Measurements from ENCODE around the gene CLEC20A.

The CLEC20A gene

DNA sequence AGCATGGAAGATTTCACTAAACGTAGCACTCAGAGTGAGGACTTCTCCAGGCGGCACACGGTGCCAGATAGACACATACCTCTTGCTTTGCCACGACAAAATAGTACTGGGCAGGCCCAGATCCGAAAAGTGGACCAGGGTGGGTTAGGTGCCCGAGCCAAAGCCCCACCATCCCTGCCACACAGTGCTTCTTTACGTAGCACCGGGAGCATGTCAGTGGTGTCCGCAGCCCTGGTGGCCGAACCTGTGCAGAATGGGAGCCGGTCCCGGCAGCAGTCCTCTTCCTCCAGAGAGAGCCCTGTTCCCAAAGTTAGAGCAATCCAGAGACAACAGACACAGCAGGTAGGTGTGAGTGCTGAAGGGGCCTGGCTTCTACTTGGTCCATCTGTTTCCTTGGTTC lies 38.6 kb downstream of the CLEC20A start:
- no peaks in the 10 kb centered on the region for H3K27me3 Mint-ChIP-seq

DNA sequence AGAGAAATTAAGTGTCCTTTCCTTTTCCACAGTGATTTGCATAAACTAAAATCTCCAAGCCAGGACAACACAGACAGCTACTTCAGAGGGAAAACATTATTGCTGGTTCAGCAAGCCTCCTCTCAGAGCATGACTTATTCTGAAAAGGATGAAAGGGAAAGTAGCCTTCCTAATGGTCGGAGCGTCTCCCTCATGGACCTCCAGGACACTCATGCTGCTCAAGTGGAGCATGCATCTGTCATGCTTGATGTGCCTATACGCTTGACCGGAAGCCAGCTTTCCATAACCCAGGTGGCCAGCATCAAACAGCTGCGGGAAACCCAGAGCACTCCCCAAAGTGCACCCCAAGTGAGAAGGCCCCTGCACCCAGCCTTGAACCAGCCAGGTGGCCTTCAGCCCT lies 39.1 kb downstream of the CLEC20A start:
- H3K9me3 Mint-ChIP-seq, result peaks cover 0 to 1% of the 10 kb centered on the region in 2 donors
- no peak overlapping the region for H3K27ac Mint-ChIP-seq
- no peak for DNase-seq
- peaks cover 0 to 2% of the 10 kb centered on the region in 2 donors for H3K4me1 Mint-ChIP-seq
- no peaks in the 10 kb centered on the region for H3K36me3 Mint-ChIP-seq
- H3K4me3 Mint-ChIP-seq, result no peak overlapping the region
- no peak for ATAC-seq (replicated peaks)
- no peaks in the 10 kb centered on the region for H3K27me3 Mint-ChIP-seq

More for the DNA sequence above, 38.6 kb downstream of the CLEC20A start:
- no peak overlapping the region for H3K4me3 Mint-ChIP-seq
- DNase-seq, result no peak
- H3K4me1 Mint-ChIP-seq, result peaks cover 0 to 2% of the 10 kb centered on the region in 2 donors
- ATAC-seq (replicated peaks), result no peak
- H3K9me3 Mint-ChIP-seq, result peaks cover 0 to 1% of the 10 kb centered on the region in 2 donors
- H3K27ac Mint-ChIP-seq, result no peak overlapping the region
- no peaks in the 10 kb centered on the region for H3K36me3 Mint-ChIP-seq

DNA sequence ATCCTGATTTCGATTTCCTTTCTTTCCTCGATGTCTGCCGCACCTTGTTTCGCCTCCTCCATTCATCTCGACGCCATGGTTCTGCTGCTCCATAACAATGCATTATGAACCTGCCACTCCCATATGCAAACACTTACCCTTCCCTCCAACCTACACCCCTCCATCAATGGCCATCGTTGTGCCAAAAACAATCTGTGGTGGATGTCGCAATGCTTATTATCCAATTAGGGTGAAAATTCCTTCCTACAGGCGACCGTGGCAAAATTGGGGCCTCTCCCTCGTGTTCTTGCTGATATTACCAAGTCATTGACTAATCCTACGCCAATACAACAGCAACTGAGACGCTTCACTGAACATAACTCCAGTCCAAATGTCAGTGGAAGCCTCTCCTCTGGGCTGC lies 40.3 kb downstream of the CLEC20A start:
- no peak for ATAC-seq (replicated peaks)
- no peak for DNase-seq
- Mint-ChIP-seq H3K4me1 (peaks cover 0 to 2% of the 10 kb centered on the region in 2 donors), H3K27ac (no peak overlapping the region), H3K27me3 (no peaks in the 10 kb centered on the region), H3K4me3 (no peak overlapping the region), H3K36me3 (no peaks in the 10 kb centered on the region), H3K9me3 (peaks cover 0 to 1% of the 10 kb centered on the region in 2 donors)

DNA sequence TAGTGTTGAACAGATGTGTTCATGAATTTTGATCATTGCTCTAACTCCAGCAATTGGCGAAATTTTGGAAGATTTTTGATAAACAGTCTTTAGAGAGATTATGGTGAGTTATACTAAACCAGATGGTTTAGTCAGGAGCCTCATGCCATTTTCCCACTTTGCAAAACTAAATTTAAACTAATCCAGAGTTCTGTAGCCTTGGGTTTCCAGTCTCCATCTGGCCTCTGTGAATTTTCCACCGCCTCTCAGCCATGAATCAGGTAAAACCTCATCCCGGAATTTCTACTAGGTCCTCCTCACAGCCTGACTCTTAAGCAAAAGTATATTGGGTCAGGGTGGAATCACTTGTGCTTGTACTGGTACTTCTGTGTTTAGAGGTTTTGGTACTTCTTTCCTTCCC lies 44.8 kb downstream of the CLEC20A start:
- no peak overlapping the region for H3K4me3 Mint-ChIP-seq
- H3K27ac Mint-ChIP-seq, result no peak overlapping the region
- ATAC-seq (replicated peaks) (no peak), DNase-seq (no peak)
- H3K36me3 Mint-ChIP-seq, result no peaks in the 10 kb centered on the region
- H3K4me1 Mint-ChIP-seq, result peaks cover 0 to 5% of the 10 kb centered on the region in 2 donors
- peaks cover 0 to 1% of the 10 kb centered on the region in 2 donors for H3K9me3 Mint-ChIP-seq
- H3K27me3 Mint-ChIP-seq, result no peaks in the 10 kb centered on the region

DNA sequence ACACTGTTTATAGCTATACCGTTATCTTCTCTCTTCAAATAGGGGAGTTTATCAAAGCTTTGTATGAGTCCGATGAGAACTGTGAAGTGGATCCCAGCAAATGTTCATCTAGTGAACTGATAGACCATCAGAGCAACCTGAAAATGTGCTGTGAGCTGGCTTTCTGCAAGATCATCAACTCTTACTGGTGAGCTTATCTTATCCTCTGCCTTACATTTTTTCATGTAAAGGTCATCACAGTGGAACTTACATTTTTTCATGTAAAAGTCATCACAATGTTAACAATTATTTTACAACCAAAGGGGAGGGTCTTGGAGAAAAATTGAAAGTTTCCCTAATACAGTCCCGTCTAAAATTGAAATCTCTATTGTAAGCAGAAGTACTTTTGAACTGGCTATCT lies 45.2 kb downstream of the CLEC20A start:
- Mint-ChIP-seq H3K36me3 (no peaks in the 10 kb centered on the region), H3K27me3 (no peaks in the 10 kb centered on the region), H3K27ac (no peak overlapping the region), H3K4me1 (peaks cover 0 to 5% of the 10 kb centered on the region in 2 donors), H3K9me3 (peaks cover 0 to 1% of the 10 kb centered on the region in 2 donors), H3K4me3 (no peak overlapping the region)
- ATAC-seq (replicated peaks) (no peak), DNase-seq (no peak)

DNA sequence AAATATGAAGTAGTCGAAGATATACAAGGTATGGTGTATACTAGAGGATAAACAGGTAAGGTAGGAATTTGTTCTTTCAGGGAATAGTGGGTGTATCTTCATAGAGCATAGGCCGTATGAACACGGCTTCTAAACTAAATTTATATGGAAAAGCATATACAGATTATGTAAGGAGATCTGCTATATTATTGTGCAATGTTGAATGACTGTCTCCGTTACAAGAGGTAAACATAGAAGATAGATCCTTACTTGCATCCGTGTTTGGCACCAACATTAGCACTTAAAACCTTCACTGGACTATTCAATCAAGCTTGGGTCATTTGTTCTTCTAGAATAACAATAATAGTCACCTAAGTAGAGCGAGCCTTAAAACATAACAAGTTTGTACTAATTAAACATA lies 45.9 kb downstream of the CLEC20A start:
- no peak for ATAC-seq (replicated peaks)
- Mint-ChIP-seq H3K4me3 (no peak overlapping the region), H3K27me3 (no peaks in the 10 kb centered on the region), H3K36me3 (no peaks in the 10 kb centered on the region), H3K9me3 (no peaks in the 10 kb centered on the region), H3K27ac (no peak overlapping the region), H3K4me1 (peaks cover 0 to 5% of the 10 kb centered on the region in 2 donors)
- no peak for DNase-seq

DNA sequence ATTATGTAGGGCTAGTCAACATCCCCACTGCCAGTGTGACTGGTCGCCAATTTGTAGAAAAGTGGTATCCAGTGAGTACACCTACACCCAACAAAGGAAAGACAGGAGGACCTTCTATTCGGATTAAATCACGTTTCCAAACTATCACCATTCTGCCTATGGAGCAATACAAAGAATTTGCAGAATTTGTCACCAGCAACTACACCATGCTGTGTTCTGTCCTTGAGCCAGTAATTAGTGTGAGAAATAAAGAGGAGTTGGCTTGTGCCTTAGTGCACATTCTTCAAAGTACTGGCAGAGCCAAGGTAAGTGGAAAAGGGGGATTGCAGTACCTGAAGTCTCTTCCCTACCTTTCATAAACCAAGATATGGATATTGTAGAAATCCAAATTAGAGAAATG lies 53.8 kb downstream of the CLEC20A start:
- Mint-ChIP-seq H3K4me1 (peaks cover 0 to 5% of the 10 kb centered on the region in 2 donors), H3K9me3 (peaks cover 0 to 2% of the 10 kb centered on the region in 2 donors), H3K27me3 (no peaks in the 10 kb centered on the region), H3K27ac (no peak overlapping the region), H3K36me3 (no peaks in the 10 kb centered on the region), H3K4me3 (no peak overlapping the region)
- no peak for DNase-seq
- ATAC-seq (replicated peaks), result no peak

DNA sequence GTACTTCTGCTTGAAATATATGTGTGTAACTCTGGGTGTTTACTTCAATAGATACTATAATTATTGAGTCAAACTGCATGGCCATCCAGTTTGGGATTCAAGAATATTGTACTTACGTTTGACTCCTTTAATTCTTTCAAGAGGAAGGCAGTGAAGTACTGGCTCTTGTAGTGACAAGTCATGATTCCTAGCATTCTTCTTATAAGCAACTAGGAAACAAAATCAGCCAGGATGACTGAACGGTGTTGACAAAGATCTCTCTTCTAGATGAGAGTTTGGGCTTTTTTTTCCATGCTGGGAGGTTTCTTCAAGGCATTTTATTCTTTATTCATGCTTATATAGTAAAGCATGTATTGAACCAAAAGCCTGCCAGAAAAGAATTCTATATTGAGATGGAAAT lies 58.3 kb downstream of the CLEC20A start:
- H3K27me3 Mint-ChIP-seq, result no peaks in the 10 kb centered on the region
- no peak overlapping the region for H3K27ac Mint-ChIP-seq
- no peak for DNase-seq
- no peak for ATAC-seq (replicated peaks)
- peaks cover 0 to 2% of the 10 kb centered on the region in 2 donors for H3K9me3 Mint-ChIP-seq
- no peaks in the 10 kb centered on the region for H3K4me1 Mint-ChIP-seq
- no peak overlapping the region for H3K4me3 Mint-ChIP-seq
- H3K36me3 Mint-ChIP-seq, result no peaks in the 10 kb centered on the region

DNA sequence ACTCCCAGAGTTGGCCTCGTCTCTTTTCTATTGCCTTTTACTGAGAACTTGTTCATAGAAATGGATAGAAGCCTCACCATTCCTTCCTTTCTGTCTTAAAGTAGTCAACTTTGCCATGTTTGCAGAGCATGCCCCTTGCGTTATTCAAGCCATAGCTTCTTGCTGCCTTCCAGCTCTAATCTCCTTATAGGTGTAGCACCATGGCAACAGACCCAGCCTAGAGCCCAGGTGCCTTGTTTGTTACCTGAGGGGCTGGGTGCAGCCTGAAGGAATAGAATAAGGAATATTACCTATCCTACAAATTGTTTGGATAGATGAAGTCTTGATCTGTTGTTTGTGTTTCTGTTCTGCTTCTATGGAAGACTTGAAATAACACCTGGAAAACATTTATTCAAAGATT lies 59.9 kb downstream of the CLEC20A start:
- ATAC-seq (replicated peaks), result no peak
- Mint-ChIP-seq H3K36me3 (no peaks in the 10 kb centered on the region), H3K9me3 (peaks cover 0 to 2% of the 10 kb centered on the region in 2 donors), H3K4me1 (no peaks in the 10 kb centered on the region), H3K27me3 (no peaks in the 10 kb centered on the region), H3K27ac (no peak overlapping the region), H3K4me3 (no peak overlapping the region)
- no peak for DNase-seq

DNA sequence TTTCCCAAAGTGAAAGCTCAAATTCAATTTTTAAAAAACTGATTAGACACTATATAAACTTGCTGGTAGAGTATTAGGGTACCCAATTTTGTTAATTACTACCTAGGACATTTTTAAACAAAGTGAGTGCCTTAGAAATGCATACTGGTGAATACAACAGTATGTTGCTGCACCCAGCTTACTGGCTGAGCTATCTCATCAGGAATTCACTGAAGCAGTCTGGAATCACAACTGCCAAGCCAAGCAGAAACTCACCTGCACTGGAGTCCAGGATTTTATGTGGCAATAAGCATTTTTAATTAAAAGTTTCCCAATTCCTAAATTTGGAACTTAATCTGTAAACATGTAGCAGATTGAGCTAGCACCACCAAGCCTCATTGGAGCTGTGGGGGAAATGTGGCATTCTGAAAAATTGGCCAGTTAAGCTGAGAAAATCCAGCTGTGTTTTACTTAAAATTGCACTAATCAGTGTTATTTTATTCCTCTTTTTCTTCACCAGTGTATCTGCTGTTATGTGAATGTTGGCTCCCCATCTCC lies 61.8 kb downstream of the CLEC20A start:
- no peaks in the 10 kb centered on the region for H3K36me3 Mint-ChIP-seq
- H3K27ac Mint-ChIP-seq, result no peak overlapping the region
- no peaks in the 10 kb centered on the region for H3K27me3 Mint-ChIP-seq
- H3K4me3 Mint-ChIP-seq, result no peak overlapping the region
- DNase-seq (no peak), ATAC-seq (replicated peaks) (no peak)
- no peaks in the 10 kb centered on the region for H3K4me1 Mint-ChIP-seq
- H3K9me3 Mint-ChIP-seq, result no peaks in the 10 kb centered on the region

DNA sequence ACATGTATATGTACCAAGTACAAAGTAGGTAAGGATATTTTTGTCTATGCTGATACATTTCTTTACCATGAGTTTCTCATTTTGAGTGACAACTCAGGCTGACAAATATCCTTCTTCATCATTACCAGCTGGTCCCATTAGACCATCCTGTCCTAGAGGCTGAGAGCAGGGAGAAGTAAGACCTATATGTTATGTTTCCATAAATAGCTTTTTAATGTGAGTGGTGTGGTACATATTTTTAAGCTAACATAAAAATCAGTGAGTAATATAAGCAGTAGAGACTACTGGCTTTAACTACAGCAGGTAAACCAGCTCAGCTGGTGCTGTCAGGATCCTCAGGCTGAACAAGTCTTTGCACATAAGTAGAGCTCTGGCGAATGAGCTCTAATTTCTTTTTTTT lies 62.4 kb downstream of the CLEC20A start:
- Mint-ChIP-seq H3K4me1 (no peaks in the 10 kb centered on the region), H3K4me3 (no peak overlapping the region), H3K27me3 (no peaks in the 10 kb centered on the region), H3K9me3 (no peaks in the 10 kb centered on the region), H3K27ac (no peak overlapping the region), H3K36me3 (no peaks in the 10 kb centered on the region)
- DNase-seq (no peak), ATAC-seq (replicated peaks) (peak in 1 of 2 donors; percentile 25)
